GM19452 (cell line): ENCODE results near the gene KIAA1328.
"Not testable (repeated sequence)": the region's sequence is repeated elsewhere in the genome, so short reads cannot be mapped to it uniquely, and the experiment has no call there.

Experiments
- ATAC-seq: cut with Tn5 transposase; IDR thresholded peaks from one replicate; pipeline ENCODE4 v1.9.1; 2021; ENCODE audit not compliant: unreplicated experiment

Gene KIAA1328

GRCh38 chr18:36828630-36829361 lies at the start of gene KIAA1328, which contains the start of gene TPGS2:
Gene KIAA1328 (plus strand): TSS chr18:36829127. CDS start chr18:36829139, 12 bp downstream.
Gene TPGS2 (minus strand): TSS chr18:36829002. CDS start chr18:36828767, 235 bp downstream.
- peak; percentile 95 for ATAC-seq

- ATAC-seq: no peak
These were observed 48.2 kb upstream of the KIAA1328 start for GRCh38 chr18:36780748-36781147.

GRCh38 chr18:36782710-36783109 lies 46.2 kb upstream of the KIAA1328 start:
- ATAC-seq: no peak

- no peak for ATAC-seq
These were observed 45.1 kb upstream of the KIAA1328 start for GRCh38 chr18:36783792-36784191.

GRCh38 chr18:36786686-36787085 lies 42.2 kb upstream of the KIAA1328 start:
- no peak for ATAC-seq

GRCh38 chr18:36792634-36793283 lies 36.2 kb upstream of the KIAA1328 start:
- no peak for ATAC-seq

- ATAC-seq: no peak
These were observed 30.0 kb upstream of the KIAA1328 start for GRCh38 chr18:36798738-36799473.

- no peak for ATAC-seq
These were observed 23.8 kb upstream of the KIAA1328 start for GRCh38 chr18:36805105-36805504.

- ATAC-seq: no peak
These were observed 20.2 kb upstream of the KIAA1328 start for GRCh38 chr18:36808681-36809080.

- peak; percentile 98 for ATAC-seq
These were observed 19.1 kb upstream of the KIAA1328 start for GRCh38 chr18:36809590-36810381.

- no peak for ATAC-seq
These were observed 17.5 kb upstream of the KIAA1328 start for GRCh38 chr18:36811430-36811829.

GRCh38 chr18:36811955-36812354 lies 17.0 kb upstream of the KIAA1328 start:
- no peak for ATAC-seq

GRCh38 chr18:36812678-36813077 lies 16.2 kb upstream of the KIAA1328 start:
- ATAC-seq: no peak

GRCh38 chr18:36813101-36813775 lies 15.7 kb upstream of the KIAA1328 start:
- ATAC-seq: no peak

- ATAC-seq: no peak
These were observed 15.1 kb upstream of the KIAA1328 start for GRCh38 chr18:36813824-36814223.

- ATAC-seq: no peak
These were observed 13.9 kb upstream of the KIAA1328 start for GRCh38 chr18:36814994-36815393.

GRCh38 chr18:36816096-36816495 lies 12.8 kb upstream of the KIAA1328 start:
- not testable (repeated sequence) for ATAC-seq

- ATAC-seq: no peak
These were observed 11.9 kb upstream of the KIAA1328 start for GRCh38 chr18:36817039-36817438.

- no peak for ATAC-seq
These were observed 10.3 kb upstream of the KIAA1328 start for GRCh38 chr18:36818652-36819051.

GRCh38 chr18:36819621-36820020 lies 9.3 kb upstream of the KIAA1328 start:
- ATAC-seq: no peak
